H1 (cell line): Measurements from ENCODE around the gene RELN. TPM values are rescaled to one million over a fixed set of nuclear protein-coding genes. Genes with fewer than 3 reads are reported as not detected.

Experiments used
- CTCF ChIA-PET: fragments of 300-600 bp; sonication (Branson Sonifier 250); formaldehyde crosslinking; loops from one replicate; lab custom pipeline; 2021; ENCODE audit not compliant: partially characterized antibody; lab: Charles Lee
- POLR2A ChIA-PET: fragments of 300-600 bp; sonication (Branson Sonifier 250); formaldehyde crosslinking; loops from one replicate; lab custom pipeline; 2021; ENCODE audit warnings: inconsistent platforms; ENCODE audit not compliant: partially characterized antibody; lab: Charles Lee
- DNase-seq, 2 experiments: peaks; one replicate each; pipeline versions ENCODE4 v3.0.0 to v3.0.0-alpha.2; 2010 to 2022; ENCODE audit warnings: low spot score in 2 of 2, low read depth in 1 of 2, mixed read lengths in 1 of 2
- FAIRE-seq: peaks from 2 replicates; lab custom pipeline; 2011; peaks lifted over from hg19 to GRCh38; lab: Jason Lieb, UNC
- H2AFZ ChIP-seq: 2 replicates; pipeline ENCODE4 v1.8.1; 2012; ENCODE audit warnings: low read length, inconsistent platforms
- H2AK5ac ChIP-seq: 2 replicates; pipeline ENCODE4 v1.6.1; 2013; ENCODE audit warnings: low read depth, low read length
- H2BK120ac ChIP-seq: replicated peaks from 2 replicates; pipeline ENCODE3; 2013; ENCODE audit warnings: low read depth, low read length, inconsistent platforms
- H2BK12ac ChIP-seq: 2 replicates; pipeline ENCODE4 v1.6.1; 2013; ENCODE audit warnings: low read depth, low read length
- H2BK15ac ChIP-seq: 2 replicates; pipeline ENCODE4 v1.6.1; 2013; ENCODE audit warnings: low read length
- H2BK20ac ChIP-seq: 2 replicates; pipeline ENCODE4 v1.6.1; 2013; ENCODE audit warnings: low read length
- H2BK5ac ChIP-seq: 2 replicates; pipeline ENCODE4 v1.6.1; 2013; ENCODE audit warnings: low read depth, low read length
- H3K14ac ChIP-seq: 2 replicates; pipeline ENCODE4 v1.6.1; 2013; ENCODE audit warnings: inconsistent platforms; ENCODE audit not compliant: insufficient read length
- H3K18ac ChIP-seq: 2 replicates; pipeline ENCODE4 v1.6.1; 2013; ENCODE audit warnings: low read length; ENCODE audit errors: extremely low read depth
- H3K23ac ChIP-seq: 2 replicates; pipeline ENCODE4 v1.6.1; 2013; ENCODE audit warnings: inconsistent platforms; ENCODE audit not compliant: insufficient read length
- H3K23me2 ChIP-seq: 2 replicates; pipeline ENCODE4 v1.6.1; 2013; ENCODE audit warnings: low read depth, low read length
- H3K27ac ChIP-seq: 2 replicates; pipeline ENCODE4 v1.6.1; 2011; ENCODE audit warnings: low read depth, low read length, inconsistent platforms
- H3K27me3 ChIP-seq, 4 experiments: replicated peaks in 1 of 4; 1 replicate in 1 of 4; 2 replicates in 3 of 4; pipeline versions ENCODE4 v1.6.1 to v1.8.1; 2011 to 2013; ENCODE audit warnings: low read length in 3 of 4, mild to moderate bottlenecking in 3 of 4, inconsistent platforms in 2 of 4, mixed read lengths in 2 of 4, moderate library complexity in 1 of 4; ENCODE audit not compliant: control insufficient read depth in 3 of 4, insufficient read depth in 3 of 4; ENCODE audit errors: extremely low read depth in 1 of 4
- H3K36me3 ChIP-seq, 4 experiments: 2 replicates each; pipeline versions ENCODE4 v1.6.1 to v1.8.1; 2011 to 2013; ENCODE audit warnings: mild to moderate bottlenecking in 4 of 4, low read length in 3 of 4, moderate library complexity in 2 of 4, control low read depth in 1 of 4, inconsistent platforms in 1 of 4; ENCODE audit not compliant: insufficient read depth in 4 of 4, control insufficient read depth in 2 of 4
- H3K4ac ChIP-seq: replicated peaks from 2 replicates; pipeline ENCODE3; 2013; ENCODE audit warnings: low read length, low read depth, mixed read lengths, inconsistent platforms; ENCODE audit not compliant: insufficient read length
- H3K4me1 ChIP-seq, 4 experiments: replicated peaks in 1 of 4; 1 replicate in 1 of 4; 2 replicates in 3 of 4; pipeline versions ENCODE4 v1.6.1 to v1.8.1; 2011 to 2013; ENCODE audit warnings: low read length in 3 of 4, inconsistent platforms in 2 of 4, mixed read lengths in 1 of 4; ENCODE audit not compliant: insufficient read depth in 4 of 4, control insufficient read depth in 3 of 4
- H3K4me2 ChIP-seq, 2 experiments: 2 replicates each; pipeline versions ENCODE4 v1.6.1 to v1.8.1; 2011 to 2013; ENCODE audit warnings: low read depth in 2 of 2, low read length in 2 of 2, control low read depth in 1 of 2, inconsistent platforms in 1 of 2, mild to moderate bottlenecking in 1 of 2; ENCODE audit not compliant: insufficient read depth in 1 of 2
- H3K4me3 ChIP-seq, 4 experiments: fragments of 200-600, 300-600 bp in 1 of 4; sonication (generic), shearing (Covaris generic), sonication (Bioruptor Twin) in 1 of 4; 2 replicates each; pipeline versions ENCODE4 v1.5.1 to v1.8.1; 2011 to 2016; ENCODE audit warnings: low read length in 4 of 4, low read depth in 3 of 4, control low read depth in 2 of 4, inconsistent platforms in 2 of 4, mild to moderate bottlenecking in 2 of 4, mixed read lengths in 1 of 4, moderate library complexity in 1 of 4; ENCODE audit not compliant: insufficient read depth in 2 of 4; ENCODE audit errors: extremely low read depth in 1 of 4
- H3K56ac ChIP-seq: replicated peaks from 2 replicates; pipeline ENCODE3; 2013; ENCODE audit warnings: low read depth, mild to moderate bottlenecking, mixed read lengths, low read length, inconsistent platforms; ENCODE audit not compliant: insufficient read length
- H3K79me1 ChIP-seq: 2 replicates; pipeline ENCODE4 v1.6.1; 2013; ENCODE audit warnings: low read depth, low read length, control low read depth
- H3K79me2 ChIP-seq, 2 experiments: 2 replicates each; pipeline versions ENCODE4 v1.6.1 to v1.8.1; 2012 to 2013; ENCODE audit warnings: low read length in 2 of 2, mild to moderate bottlenecking in 2 of 2, inconsistent platforms in 1 of 2; ENCODE audit not compliant: insufficient read depth in 2 of 2, control insufficient read depth in 1 of 2
- H3K9ac ChIP-seq, 4 experiments: replicated peaks in 1 of 4; 1 replicate in 1 of 4; 2 replicates in 3 of 4; pipeline versions ENCODE4 v1.6.1 to v1.8.1; 2011 to 2013; ENCODE audit warnings: low read depth in 3 of 4, low read length in 3 of 4, control low read depth in 2 of 4, mild to moderate bottlenecking in 2 of 4, moderate library complexity in 2 of 4, inconsistent platforms in 1 of 4; ENCODE audit errors: extremely low read depth in 1 of 4
- H3K9me3 ChIP-seq, 2 experiments: 2 replicates each; pipeline versions ENCODE4 v1.6.1 to v1.8.1; 2012 to 2013; ENCODE audit warnings: mild to moderate bottlenecking in 2 of 2, moderate library complexity in 2 of 2, control low read depth in 1 of 2, inconsistent platforms in 1 of 2, low read depth in 1 of 2, low read length in 1 of 2, mixed read lengths in 1 of 2; ENCODE audit not compliant: insufficient read depth in 2 of 2
- H4K20me1 ChIP-seq, 2 experiments: replicated peaks in 1 of 2; 2 replicates each; pipeline versions ENCODE3 to v1.8.1; 2011 to 2013; ENCODE audit warnings: inconsistent platforms in 2 of 2, low read length in 2 of 2, mild to moderate bottlenecking in 1 of 2; ENCODE audit not compliant: insufficient read depth in 2 of 2, control insufficient read depth in 1 of 2
- H4K5ac ChIP-seq: 2 replicates; pipeline ENCODE4 v1.6.1; 2013; ENCODE audit warnings: low read length, low read depth, mixed read lengths, inconsistent platforms; ENCODE audit not compliant: insufficient read length
- H4K8ac ChIP-seq: 2 replicates; pipeline ENCODE4 v1.8.0; 2013; ENCODE audit warnings: mild to moderate bottlenecking, moderate library complexity, low read length, inconsistent platforms; ENCODE audit not compliant: insufficient read depth; ENCODE audit errors: extremely low read depth
- H4K91ac ChIP-seq: replicated peaks from 2 replicates; pipeline ENCODE3; 2013; ENCODE audit warnings: low read length, mixed read lengths, inconsistent platforms; ENCODE audit not compliant: insufficient read length
- CBX8 ChIP-seq: fragments of 300-800, 300-1000 bp; sonication (generic); IDR thresholded peaks from 2 replicates; pipeline ENCODE4 v1.7.1; 2016; ENCODE audit warnings: low read depth, low read length, borderline replicate concordance
- CHD2 ChIP-seq: IDR thresholded peaks from 2 replicates; pipeline ENCODE4 v1.6.1; 2012; ENCODE audit warnings: low read length, improper control_type of control experiment
- CTBP2 ChIP-seq: IDR thresholded peaks from 2 replicates; pipeline ENCODE4 v1.7.0; 2011; ENCODE audit warnings: borderline replicate concordance, mild to moderate bottlenecking, moderate library complexity, mixed read lengths, low read length; ENCODE audit not compliant: insufficient read depth, insufficient read length
- EZH2 ChIP-seq: fragments of 200-600 bp; sonication (generic); IDR thresholded peaks from 2 replicates; pipeline ENCODE4 v1.7.1; 2012; ENCODE audit warnings: low read depth, mild to moderate bottlenecking, moderate library complexity, low read length, inconsistent platforms; ENCODE audit not compliant: severe bottlenecking
- KDM4A ChIP-seq: IDR thresholded peaks from one replicate; pipeline ENCODE4 v1.7.1; 2012; ENCODE audit warnings: low read depth, mild to moderate bottlenecking, moderate library complexity, low read length, inconsistent platforms; ENCODE audit not compliant: severe bottlenecking
- POLR2A ChIP-seq, 2 experiments: IDR thresholded peaks; 1 replicate in 1 of 2; 2 replicates in 1 of 2; pipeline ENCODE4 v1.6.1; 2011; ENCODE audit warnings: low read depth in 2 of 2, low read length in 2 of 2, mild to moderate bottlenecking in 2 of 2; ENCODE audit errors: control extremely low read depth in 1 of 2
- SP4 ChIP-seq: IDR thresholded peaks from 2 replicates; pipeline ENCODE4 v1.6.1; 2012; ENCODE audit warnings: low read length, inconsistent platforms
- SUZ12 ChIP-seq: fragments of 200-600 bp; sonication (generic); IDR thresholded peaks from 2 replicates; pipeline ENCODE4 v1.6.1; 2012; ENCODE audit warnings: mild to moderate bottlenecking, inconsistent platforms, low read length, moderate library complexity, mixed read lengths
- TAF1 ChIP-seq: IDR thresholded peaks from 2 replicates; pipeline ENCODE4 v1.6.1; 2011; ENCODE audit warnings: mild to moderate bottlenecking, low read depth, low read length
- WGBS, 2 experiments: shearing (Covaris generic) in 1 of 2; methylation state at CpG; one replicate each; pipeline versions ENCODE4 v1.1.6 to v1.1.7; 2013 to 2015; ENCODE audit warnings: low lambda C conversion rate in 2 of 2, mixed read lengths in 2 of 2, inconsistent platforms in 1 of 2, low coverage in 1 of 2, missing lambda C conversion rate in 1 of 2; ENCODE audit not compliant: insufficient replicate concordance in 2 of 2, insufficient coverage in 1 of 2, insufficient read length in 1 of 2; ENCODE audit errors: extremely low coverage in 1 of 2, missing lambda C conversion rate in 1 of 2; 5-methylcytosine and 5-hydroxymethylcytosine counted together
- polyA plus RNA-seq, 7 experiments: library from polyadenylated mRNA; depleted of rRNA in 3 of 7; stranded (reverse) in 5 of 7; unstranded in 2 of 7; fragments of >200 nt in 5 of 7; fragments of 200-250 nt in 2 of 7; gene quantifications; 1 replicate in 5 of 7; 2 replicates in 1 of 7; 4 replicates in 1 of 7; pipeline versions ENCODE4 v1.2.1 to v1.2.3, GENCODE V29; 2011 to 2013; ENCODE audit warnings: missing spikeins in 2 of 7, mixed read lengths in 2 of 7
- total RNA-seq: library from RNA; stranded (reverse); fragmentation: NEBNext Ultra II Directional; extraction: Animal tissue kit (Norgen Biotek cat#: 25700); gene quantifications from 2 replicates; pipeline ENCODE4 v1.2.1, GENCODE V29; 2021

Gene RELN
- total and polyA plus RNA-seq, 2 of the 8 experiments (the other 6 are each of a cell fraction or from before 2014, with no cell fraction given) = 0.03 to 0.07 TPM

DNA sequence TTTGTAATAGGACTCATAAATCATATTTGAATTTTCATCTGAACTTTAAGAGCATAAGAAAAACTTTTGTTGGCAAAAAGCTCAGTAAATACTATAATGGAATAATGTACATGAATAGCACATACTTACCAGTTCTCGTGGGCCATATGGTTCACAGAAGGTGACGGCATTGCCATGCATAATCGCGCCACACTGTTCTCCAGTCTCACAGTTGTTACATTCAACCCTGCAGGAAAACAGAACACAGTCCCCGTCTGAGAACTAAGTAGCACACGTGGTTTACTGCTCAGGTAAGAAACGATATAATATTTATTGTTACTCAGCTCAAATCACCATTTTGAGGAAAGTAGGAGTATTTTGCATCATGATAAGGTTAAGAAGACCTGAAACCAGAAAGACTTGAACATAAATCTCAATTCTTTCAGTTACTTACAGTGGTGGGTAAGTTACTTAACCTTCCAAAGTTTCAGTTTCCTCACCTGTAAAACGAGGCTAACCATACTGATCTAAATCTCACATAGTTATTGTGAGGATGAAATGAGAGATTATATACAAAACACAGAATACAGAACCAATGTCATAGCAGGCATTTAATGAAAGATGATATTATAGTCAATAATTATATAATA lies 261.4 kb downstream of the RELN start:
- DNase-seq (no peak), FAIRE-seq (no peak)
- no peaks in the 10 kb centered on the region for H3K27me3 ChIP-seq
- no peak overlapping the region for H3K18ac ChIP-seq
- H4K91ac ChIP-seq = no peak overlapping the region
- H4K8ac ChIP-seq = no peak overlapping the region
- no peak overlapping the region for H2BK15ac ChIP-seq
- H2AK5ac ChIP-seq = no peak overlapping the region
- no peak overlapping the region for H3K4ac ChIP-seq
- no peak for TF ChIP-seq EZH2
- no peak for TF ChIP-seq CBX8
- TF ChIP-seq SP4 = no peak
- TF ChIP-seq CTBP2 = no peak
- TF ChIP-seq POLR2A (IDR thresholded peaks at IDR 0.05; ENCODE audit: control extremely low read depth in 1 of 2, low read depth in 2 of 2, low read length in 2 of 2) = no peak
- no peak for TF ChIP-seq KDM4A
- no peak for TF ChIP-seq SUZ12
- TF ChIP-seq CHD2 = no peak
- TF ChIP-seq TAF1 = no peak
- H3K4me1 ChIP-seq = no peaks in the 10 kb centered on the region
- no peak overlapping the region for H4K5ac ChIP-seq
- H2BK12ac ChIP-seq = no peak overlapping the region
- no peaks in the 10 kb centered on the region for H3K36me3 ChIP-seq
- H3K79me2 ChIP-seq = no peaks in the 10 kb centered on the region
- no peak overlapping the region for H3K23ac ChIP-seq
- no peak overlapping the region for H3K56ac ChIP-seq
- no peak overlapping the region for H2BK120ac ChIP-seq
- ChIA-PET POLR2A (no interaction called here), CTCF (no interaction called here)
- 94% methylated on average over 8 of the region's 8 CpGs; no CpG with 5 or more reads in 1 of the 2 experiments for WGBS, 2 experiments
- H4K20me1 ChIP-seq = no peaks in the 10 kb centered on the region
- H3K27ac ChIP-seq = no peak overlapping the region
- no peak overlapping the region for H2BK5ac ChIP-seq
- H3K23me2 ChIP-seq = no peaks in the 10 kb centered on the region
- H2BK20ac ChIP-seq = no peak overlapping the region
- no peak overlapping the region for H2AFZ ChIP-seq
- H3K9ac ChIP-seq = no peak overlapping the region
- H3K79me1 ChIP-seq = no peaks in the 10 kb centered on the region
- H3K14ac ChIP-seq = no peak overlapping the region
- H3K4me3 ChIP-seq = no peak overlapping the region
- no peak overlapping the region for H3K4me2 ChIP-seq
- H3K9me3 ChIP-seq = no peaks in the 10 kb centered on the region
